Lower leg skin (tissue), 4 donors: ENCODE measurements around the gene PLA2G2F. TPM values are rescaled to one million over a fixed set of nuclear protein-coding genes. Genes with fewer than 3 reads are reported as not detected.

Source experiments
- DNase-seq, 2 donors: peaks; one replicate each; pipeline ENCODE4 v3.0.0-alpha.2; 2019; ENCODE audit warnings: low spot score in 2 of 2
- H3K4me3 ChIP-seq: fragments of 200-600 bp; sonication (generic); 2 replicates; pipeline ENCODE4 v1.5.1; 2017; ENCODE audit warnings: mild to moderate bottlenecking, low read depth; ENCODE audit not compliant: poor library complexity, severe bottlenecking
- CTCF ChIP-seq, 3 donors: fragments of 450-650 bp; IDR thresholded peaks; one replicate each; pipeline ENCODE4 v1.5.1; 2016; ENCODE audit warnings: antibody characterized with exemption in 3 of 3, mild to moderate bottlenecking in 3 of 3, moderate library complexity in 2 of 3
- POLR2A ChIP-seq, 2 donors: fragments of 450-650 bp; IDR thresholded peaks; one replicate each; pipeline ENCODE4 v1.6.1; 2016 to 2017; ENCODE audit warnings: antibody characterized with exemption in 2 of 2, mild to moderate bottlenecking in 1 of 2, moderate library complexity in 1 of 2
- WGBS, 2 donors: methylation state at CpG; one replicate each; pipeline ENCODE4 v1.1.5; 2018; 5-methylcytosine and 5-hydroxymethylcytosine counted together
- intact Hi-C: fragments of 100-400 bp; cut with DNase I; formaldehyde crosslinking; loops from one replicate; pipeline ENCODE4 v1.15.0; 2023; ENCODE audit warnings: low total_unique reads
- total RNA-seq, 4 donors: library from RNA; depleted of rRNA; stranded (reverse); fragments of >200 nt; gene quantifications; one replicate each; pipeline ENCODE4 v1.1.0, GENCODE V29; 2016

Gene PLA2G2F
- total RNA-seq, 4 donors from 2014 or later: 19.9 to 29.0 (median 24.6) TPM

- H3K4me3 ChIP-seq: no peak overlapping the region
- intact Hi-C loops: no loop called here
- WGBS, 2 donors: 93 to 96% methylated on average over 3 of the region's 3 CpGs
- DNase-seq: no peak
- TF ChIP-seq POLR2A (IDR thresholded peaks at IDR 0.05) (no peak), CTCF (IDR thresholded peaks at IDR 0.05) (no peak)
Measured at GRCh38 chr1:20136249-20136648, 2.9 kb upstream of the PLA2G2F start.

GRCh38 chr1:20137055-20137454 lies 2.1 kb upstream of the PLA2G2F start:
- TF ChIP-seq CTCF (IDR thresholded peaks at IDR 0.05) (no peak), POLR2A (IDR thresholded peaks at IDR 0.05) (no peak)
- DNase-seq: no peak
- no peak overlapping the region for H3K4me3 ChIP-seq
- intact Hi-C loops: no loop called here
- WGBS, 2 donors: 57 to 80% methylated on average over 4 of the region's 4 CpGs

GRCh38 chr1:20137604-20138003 lies 1.5 kb upstream of the PLA2G2F start:
- TF ChIP-seq POLR2A (IDR thresholded peaks at IDR 0.05): no peak
- TF ChIP-seq CTCF (IDR thresholded peaks at IDR 0.05): no peak
- 53 to 75% methylated on average over 1 of the region's 1 CpG for WGBS, 2 donors
- intact Hi-C loops: no loop called here
- no peak for DNase-seq
- no peak overlapping the region for H3K4me3 ChIP-seq

- no peak overlapping the region for H3K4me3 ChIP-seq
- DNase-seq: no peak
- WGBS, 2 donors: 80 to 92% methylated on average over 6 of the region's 6 CpGs
- TF ChIP-seq CTCF (IDR thresholded peaks at IDR 0.05) (no peak), POLR2A (IDR thresholded peaks at IDR 0.05) (no peak)
- intact Hi-C loops: no loop called here
Measured at GRCh38 chr1:20138346-20138745, 777 bp upstream of the PLA2G2F start.

- no peak overlapping the region for H3K4me3 ChIP-seq
- TF ChIP-seq POLR2A (IDR thresholded peaks at IDR 0.05): no peak
- no peak for TF ChIP-seq CTCF (IDR thresholded peaks at IDR 0.05)
- no peak for DNase-seq
- intact Hi-C loops: no loop called here
- 85 to 86% methylated on average over 10 to 13 of the region's 13 CpGs for WGBS, 2 donors
Measured at GRCh38 chr1:20139776-20140612, 871 bp downstream of the PLA2G2F start.

- no peak for TF ChIP-seq CTCF (IDR thresholded peaks at IDR 0.05)
- TF ChIP-seq POLR2A (IDR thresholded peaks at IDR 0.05): no peak
- 89% methylated on average over 9 of the region's 9 CpGs for WGBS, 2 donors
- intact Hi-C loops: no loop called here
- DNase-seq: no peak
- H3K4me3 ChIP-seq: no peak overlapping the region
Measured at GRCh38 chr1:20141001-20141400, 1.9 kb downstream of the PLA2G2F start.
